ENCODE data around the gene ZNF138.

ZNF138 gene

GRCh38 chr7:64755865-64756264 is 38.4 kb upstream of the ZNF138 start:
- Histone ChIP-seq H2BK12ac (ENCODE audit: low read length in 2 of 2) (no peak overlapping the region), H3K4me1 (ENCODE audit: control insufficient read depth, insufficient read depth, low read depth, low read length) (no peaks in the 10 kb centered on the region), H2BK5ac (ENCODE audit: low read depth, low read length, poor library complexity, severe bottlenecking) (no peak overlapping the region), H3K14ac (ENCODE audit: low read length in 2 of 2) (no peak overlapping the region), H3K4me2 (ENCODE audit: low read length, poor library complexity, severe bottlenecking) (no peak overlapping the region), H2AK5ac (ENCODE audit: low read length, severe bottlenecking) (no peak overlapping the region), H4K8ac (ENCODE audit: low read length) (no peak overlapping the region), H3K9ac (ENCODE audit: low read length) (no peak overlapping the region), H3K4me3 (ENCODE audit: insufficient read depth in 1 of 2, low read depth in 1 of 2, low read length in 2 of 2) (no peak overlapping the region), H2BK15ac (ENCODE audit: low read depth, poor library complexity, severe bottlenecking) (no peak overlapping the region), H4K91ac (ENCODE audit: low read length) (no peak overlapping the region), H3K4ac (ENCODE audit: low read depth in 1 of 2, low read length in 2 of 2) (no peak overlapping the region), H3K27ac (ENCODE audit: low read length, poor library complexity, severe bottlenecking) (no peak overlapping the region), H3K9me3 (ENCODE audit: control insufficient read depth, low read length) (peaks cover 18% of the 10 kb centered on the region), H3K18ac (ENCODE audit: low read depth in 1 of 2, low read length in 2 of 2) (no peak overlapping the region), H3K79me1 (replicated peaks; ENCODE audit: low read length, poor library complexity, severe bottlenecking) (no peaks in the 10 kb centered on the region), H2BK120ac (ENCODE audit: low read depth, low read length) (no peak overlapping the region), H3K23ac (ENCODE audit: low read length in 2 of 2) (no peak overlapping the region), H2AFZ (ENCODE audit: low read depth, low read length) (no peak overlapping the region), H3K36me3 (ENCODE audit: control insufficient read depth in 1 of 2, insufficient read depth in 2 of 2, low read depth in 1 of 2, low read length in 2 of 2) (no peaks in the 10 kb centered on the region), H3K27me3 (ENCODE audit: control insufficient read depth in 1 of 2, insufficient read depth in 1 of 2, low read length in 2 of 2) (no peaks in the 10 kb centered on the region)
- 81% methylated on average over 3 of the region's 3 CpGs for WGBS
- no peak for DNase-seq

- no peak overlapping the region for H4K8ac ChIP-seq (ENCODE audit: low read length)
- H2BK120ac ChIP-seq (ENCODE audit: low read depth, low read length) = no peak overlapping the region
- no peak overlapping the region for H3K4me2 ChIP-seq (ENCODE audit: low read length, poor library complexity, severe bottlenecking)
- no peaks in the 10 kb centered on the region for H3K4me1 ChIP-seq (ENCODE audit: control insufficient read depth, insufficient read depth, low read depth, low read length)
- H3K79me1 ChIP-seq (replicated peaks; ENCODE audit: low read length, poor library complexity, severe bottlenecking) = no peaks in the 10 kb centered on the region
- H3K23ac ChIP-seq (ENCODE audit: low read length in 2 of 2) = no peak overlapping the region
- no peak overlapping the region for H3K4ac ChIP-seq (ENCODE audit: low read depth in 1 of 2, low read length in 2 of 2)
- H2BK5ac ChIP-seq (ENCODE audit: low read depth, low read length, poor library complexity, severe bottlenecking) = no peak overlapping the region
- no peak overlapping the region for H4K91ac ChIP-seq (ENCODE audit: low read length)
- no peak overlapping the region for H2BK12ac ChIP-seq (ENCODE audit: low read length in 2 of 2)
- H3K9me3 ChIP-seq (ENCODE audit: control insufficient read depth, low read length) = peaks cover 11% of the 10 kb centered on the region
- H3K27me3 ChIP-seq (ENCODE audit: control insufficient read depth in 1 of 2, insufficient read depth in 1 of 2, low read length in 2 of 2) = no peaks in the 10 kb centered on the region
- no peak overlapping the region for H2AFZ ChIP-seq (ENCODE audit: low read depth, low read length)
- no peak overlapping the region for H2AK5ac ChIP-seq (ENCODE audit: low read length, severe bottlenecking)
- no peaks in the 10 kb centered on the region for H3K36me3 ChIP-seq (ENCODE audit: control insufficient read depth in 1 of 2, insufficient read depth in 2 of 2, low read depth in 1 of 2, low read length in 2 of 2)
- WGBS = 55% methylated on average over 3 of the region's 3 CpGs
- H3K18ac ChIP-seq (ENCODE audit: low read depth in 1 of 2, low read length in 2 of 2) = no peak overlapping the region
- no peak overlapping the region for H3K4me3 ChIP-seq (ENCODE audit: insufficient read depth in 1 of 2, low read depth in 1 of 2, low read length in 2 of 2)
- no peak overlapping the region for H3K9ac ChIP-seq (ENCODE audit: low read length)
- H3K14ac ChIP-seq (ENCODE audit: low read length in 2 of 2) = no peak overlapping the region
- DNase-seq = no peak
- no peak overlapping the region for H2BK15ac ChIP-seq (ENCODE audit: low read depth, poor library complexity, severe bottlenecking)
- H3K27ac ChIP-seq (ENCODE audit: low read length, poor library complexity, severe bottlenecking) = no peak overlapping the region
Measured at GRCh38 chr7:64758151-64758550, 36.1 kb upstream of the ZNF138 start.

GRCh38 chr7:64768824-64769223 is 25.4 kb upstream of the ZNF138 start:
- Histone ChIP-seq H2BK12ac (ENCODE audit: low read length in 2 of 2) (no peak overlapping the region), H3K4me1 (ENCODE audit: control insufficient read depth, insufficient read depth, low read depth, low read length) (no peaks in the 10 kb centered on the region)

GRCh38 chr7:64774204-64774842 is 19.9 kb upstream of the ZNF138 start:
- no peak overlapping the region for H2BK5ac ChIP-seq (ENCODE audit: low read depth, low read length, poor library complexity, severe bottlenecking)
- H3K4me1 ChIP-seq (ENCODE audit: control insufficient read depth, insufficient read depth, low read depth, low read length) = no peaks in the 10 kb centered on the region
- no peak overlapping the region for H2BK12ac ChIP-seq (ENCODE audit: low read length in 2 of 2)
- H2AK5ac ChIP-seq (ENCODE audit: low read length, severe bottlenecking) = no peak overlapping the region
- H3K4me3 ChIP-seq (ENCODE audit: insufficient read depth in 1 of 2, low read depth in 1 of 2, low read length in 2 of 2) = no peak overlapping the region
- no peaks in the 10 kb centered on the region for H3K27me3 ChIP-seq (ENCODE audit: control insufficient read depth in 1 of 2, insufficient read depth in 1 of 2, low read length in 2 of 2)
- H3K79me1 ChIP-seq (replicated peaks; ENCODE audit: low read length, poor library complexity, severe bottlenecking) = no peaks in the 10 kb centered on the region
- H3K4ac ChIP-seq (ENCODE audit: low read depth in 1 of 2, low read length in 2 of 2) = no peak overlapping the region
- H3K36me3 ChIP-seq (ENCODE audit: control insufficient read depth in 1 of 2, insufficient read depth in 2 of 2, low read depth in 1 of 2, low read length in 2 of 2) = no peaks in the 10 kb centered on the region
- DNase-seq = no peak
- H3K4me2 ChIP-seq (ENCODE audit: low read length, poor library complexity, severe bottlenecking) = no peak overlapping the region
- no peak overlapping the region for H4K91ac ChIP-seq (ENCODE audit: low read length)
- H2BK120ac ChIP-seq (ENCODE audit: low read depth, low read length) = no peak overlapping the region
- H3K9ac ChIP-seq (ENCODE audit: low read length) = no peak overlapping the region
- H2AFZ ChIP-seq (ENCODE audit: low read depth, low read length) = no peak overlapping the region
- H3K14ac ChIP-seq (ENCODE audit: low read length in 2 of 2) = no peak overlapping the region
- no peak overlapping the region for H4K8ac ChIP-seq (ENCODE audit: low read length)
- no peak overlapping the region for H3K27ac ChIP-seq (ENCODE audit: low read length, poor library complexity, severe bottlenecking)
- H3K18ac ChIP-seq (ENCODE audit: low read depth in 1 of 2, low read length in 2 of 2) = no peak overlapping the region
- peaks cover 26% of the 10 kb centered on the region for H3K9me3 ChIP-seq (ENCODE audit: control insufficient read depth, low read length)
- WGBS = 76% methylated on average over 2 of the region's 2 CpGs
- no peak overlapping the region for H2BK15ac ChIP-seq (ENCODE audit: low read depth, poor library complexity, severe bottlenecking)
- no peak overlapping the region for H3K23ac ChIP-seq (ENCODE audit: low read length in 2 of 2)

More at GRCh38 chr7:64768824-64769223, 25.4 kb upstream of the ZNF138 start:
- H3K23ac ChIP-seq (ENCODE audit: low read length in 2 of 2) = no peak overlapping the region
- H2BK15ac ChIP-seq (ENCODE audit: low read depth, poor library complexity, severe bottlenecking) = no peak overlapping the region
- DNase-seq = no peak
- peaks cover 6% of the 10 kb centered on the region for H3K9me3 ChIP-seq (ENCODE audit: control insufficient read depth, low read length)
- H3K9ac ChIP-seq (ENCODE audit: low read length) = no peak overlapping the region
- H3K4me2 ChIP-seq (ENCODE audit: low read length, poor library complexity, severe bottlenecking) = no peak overlapping the region
- no peak overlapping the region for H2BK5ac ChIP-seq (ENCODE audit: low read depth, low read length, poor library complexity, severe bottlenecking)
- H3K4ac ChIP-seq (ENCODE audit: low read depth in 1 of 2, low read length in 2 of 2) = no peak overlapping the region
- no peak overlapping the region for H4K91ac ChIP-seq (ENCODE audit: low read length)
- no peak overlapping the region for H2AFZ ChIP-seq (ENCODE audit: low read depth, low read length)
- no peak overlapping the region for H2AK5ac ChIP-seq (ENCODE audit: low read length, severe bottlenecking)
- no peak overlapping the region for H3K14ac ChIP-seq (ENCODE audit: low read length in 2 of 2)
- no peak overlapping the region for H3K27ac ChIP-seq (ENCODE audit: low read length, poor library complexity, severe bottlenecking)
- no peaks in the 10 kb centered on the region for H3K27me3 ChIP-seq (ENCODE audit: control insufficient read depth in 1 of 2, insufficient read depth in 1 of 2, low read length in 2 of 2)
- H3K18ac ChIP-seq (ENCODE audit: low read depth in 1 of 2, low read length in 2 of 2) = no peak overlapping the region
- H3K79me1 ChIP-seq (replicated peaks; ENCODE audit: low read length, poor library complexity, severe bottlenecking) = no peaks in the 10 kb centered on the region
- no peaks in the 10 kb centered on the region for H3K36me3 ChIP-seq (ENCODE audit: control insufficient read depth in 1 of 2, insufficient read depth in 2 of 2, low read depth in 1 of 2, low read length in 2 of 2)
- no peak overlapping the region for H2BK120ac ChIP-seq (ENCODE audit: low read depth, low read length)
- H4K8ac ChIP-seq (ENCODE audit: low read length) = no peak overlapping the region
- H3K4me3 ChIP-seq (ENCODE audit: insufficient read depth in 1 of 2, low read depth in 1 of 2, low read length in 2 of 2) = no peak overlapping the region

Data from mesenchymal stem cell (in vitro differentiated cells and primary cell).